Right renal cortex interstitium (tissue), 3 donors: ENCODE results near the gene LRRC74B. TPM values are rescaled to one million over a fixed set of nuclear protein-coding genes. Genes with fewer than 3 reads are reported as not detected.

Source experiments
- DNase-seq, 3 donors: peaks; one replicate each; pipeline ENCODE4 v3.0.0-alpha.2; 2013; ENCODE audit warnings: low read depth in 3 of 3, low spot score in 2 of 3
- polyA plus RNA-seq, 3 donors: library from polyadenylated mRNA; unstranded; fragments of 120-200 nt; gene quantifications; one replicate each; pipeline ENCODE4 v1.2.1, GENCODE V29; 2013; ENCODE audit not compliant: insufficient read length in 3 of 3

The LRRC74B gene
- polyA plus RNA-seq, 3 donors = 0.07 to 0.20 (median 0.11) TPM

DNA sequence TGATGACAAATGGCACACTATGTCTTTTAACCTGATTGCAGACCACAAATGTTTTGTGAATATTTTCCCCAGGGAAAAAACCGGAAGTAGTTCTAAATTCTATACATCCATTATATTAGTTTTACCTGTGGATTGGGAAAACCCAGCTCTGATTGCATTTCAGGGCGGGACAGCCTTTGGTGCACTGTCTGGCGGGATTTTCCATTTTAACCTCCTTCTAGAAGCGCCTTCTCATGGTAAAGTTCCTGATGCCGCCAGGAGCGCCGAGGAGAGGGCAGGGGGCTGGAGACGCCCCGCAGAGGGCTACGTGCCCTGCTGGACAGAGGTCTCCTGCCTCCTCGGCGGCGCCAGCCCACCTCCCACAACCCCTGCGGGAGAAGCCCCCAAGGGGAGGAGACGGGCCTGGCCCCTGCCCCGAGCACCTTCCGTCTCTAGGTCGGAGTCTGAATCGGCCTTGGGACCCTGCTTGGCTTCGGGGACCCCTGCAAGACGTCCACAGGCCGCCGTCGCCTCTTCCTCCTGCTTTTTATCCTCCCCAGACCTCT is 32.0 kb upstream of the LRRC74B start:
- DNase-seq = no peak

DNA sequence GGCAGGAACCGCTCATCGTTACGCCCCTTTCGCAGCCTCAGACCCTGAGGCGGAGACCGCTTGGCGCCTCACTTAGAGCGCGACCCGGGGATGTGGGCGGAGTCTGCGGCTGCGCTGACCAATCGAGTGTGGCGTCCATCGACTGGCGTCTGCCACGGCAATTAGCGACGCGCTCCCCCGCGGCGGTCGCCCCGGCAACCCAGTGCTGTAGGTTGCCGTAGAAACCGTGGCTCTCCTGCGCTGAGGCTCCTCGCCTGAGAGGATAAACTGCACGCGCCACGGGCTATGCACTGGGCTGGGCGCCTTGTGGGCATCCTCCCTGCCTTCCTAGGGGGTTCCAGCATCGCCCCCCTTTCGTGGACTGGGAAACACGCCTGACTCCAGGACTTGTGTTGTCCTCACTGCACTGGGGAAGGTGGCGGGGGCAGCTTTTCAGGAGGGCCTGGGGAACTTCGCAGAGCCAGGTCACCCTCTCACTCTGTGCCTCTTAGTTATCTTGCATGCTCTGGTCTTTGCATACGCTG is 31.5 kb upstream of the LRRC74B start:
- peak; percentile 85 to 89 (median 89) for DNase-seq

DNA sequence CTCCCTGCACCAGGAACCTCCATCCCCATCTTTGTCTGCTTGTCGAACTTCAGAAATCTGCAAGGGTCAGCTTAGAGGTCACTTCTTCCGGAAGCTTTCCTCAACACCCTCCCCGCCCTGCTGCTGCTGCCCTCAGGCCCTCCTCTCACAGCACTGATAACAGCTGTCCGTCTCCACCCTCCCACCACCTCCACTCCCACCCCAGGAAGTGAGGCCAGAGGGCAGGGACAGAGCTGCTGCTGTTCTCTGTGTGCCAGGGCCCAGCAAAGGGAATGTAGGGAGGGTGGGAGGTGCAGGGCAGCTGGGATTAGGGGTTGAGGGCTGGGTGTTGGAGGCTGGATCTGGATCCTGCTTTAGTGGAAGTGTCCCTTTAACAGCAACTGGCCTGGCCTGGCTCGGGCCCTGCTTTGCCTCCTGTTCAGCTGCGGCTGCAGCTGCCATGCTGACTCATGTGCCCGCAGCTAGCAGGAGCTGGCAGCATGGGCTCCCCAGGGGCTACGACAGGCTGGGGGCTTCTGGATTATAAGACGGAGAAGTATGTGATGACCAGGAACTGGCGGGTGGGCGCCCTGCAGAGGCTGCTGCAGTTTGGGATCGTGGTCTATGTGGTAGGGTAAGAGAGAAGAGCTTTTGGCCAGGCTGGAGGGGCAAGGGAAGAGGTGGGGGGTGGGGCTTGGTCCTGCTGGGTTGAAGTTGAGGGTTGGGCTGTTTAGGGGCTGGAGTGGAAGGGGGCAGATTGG is 30.9 kb upstream of the LRRC74B start, which contains the start of gene P2RX6:
P2RX6 (plus strand) TSS at position 440 of the 740 bp plus-strand sequence; CDS start at position 450, 10 bp downstream.
- no peak for DNase-seq

DNA sequence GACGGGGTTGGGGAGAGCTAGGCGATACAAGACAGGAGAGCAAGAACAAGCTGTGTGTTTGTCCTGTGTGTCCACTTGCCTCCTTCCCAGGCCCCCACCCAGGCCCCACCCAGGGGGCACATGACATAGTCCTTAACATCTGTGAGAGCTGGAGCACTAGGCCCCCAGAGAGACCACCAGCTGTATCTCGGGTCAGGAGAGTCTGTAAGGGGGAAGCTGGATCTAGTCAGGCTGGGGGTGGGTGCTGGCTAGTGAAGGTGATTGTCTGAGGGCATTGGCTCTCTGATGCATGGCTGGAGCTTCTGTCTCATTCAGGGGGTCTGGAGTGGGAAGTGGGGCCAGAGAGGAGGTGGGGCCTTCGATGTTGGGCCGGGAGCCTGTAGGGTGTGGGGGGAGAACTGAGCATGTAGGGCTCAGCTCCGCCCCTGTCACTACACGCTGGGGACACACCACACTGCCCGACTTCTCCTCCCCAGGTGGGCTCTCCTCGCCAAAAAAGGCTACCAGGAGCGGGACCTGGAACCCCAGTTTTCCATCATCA is 30.2 kb upstream of the LRRC74B start:
- no peak for DNase-seq

DNA sequence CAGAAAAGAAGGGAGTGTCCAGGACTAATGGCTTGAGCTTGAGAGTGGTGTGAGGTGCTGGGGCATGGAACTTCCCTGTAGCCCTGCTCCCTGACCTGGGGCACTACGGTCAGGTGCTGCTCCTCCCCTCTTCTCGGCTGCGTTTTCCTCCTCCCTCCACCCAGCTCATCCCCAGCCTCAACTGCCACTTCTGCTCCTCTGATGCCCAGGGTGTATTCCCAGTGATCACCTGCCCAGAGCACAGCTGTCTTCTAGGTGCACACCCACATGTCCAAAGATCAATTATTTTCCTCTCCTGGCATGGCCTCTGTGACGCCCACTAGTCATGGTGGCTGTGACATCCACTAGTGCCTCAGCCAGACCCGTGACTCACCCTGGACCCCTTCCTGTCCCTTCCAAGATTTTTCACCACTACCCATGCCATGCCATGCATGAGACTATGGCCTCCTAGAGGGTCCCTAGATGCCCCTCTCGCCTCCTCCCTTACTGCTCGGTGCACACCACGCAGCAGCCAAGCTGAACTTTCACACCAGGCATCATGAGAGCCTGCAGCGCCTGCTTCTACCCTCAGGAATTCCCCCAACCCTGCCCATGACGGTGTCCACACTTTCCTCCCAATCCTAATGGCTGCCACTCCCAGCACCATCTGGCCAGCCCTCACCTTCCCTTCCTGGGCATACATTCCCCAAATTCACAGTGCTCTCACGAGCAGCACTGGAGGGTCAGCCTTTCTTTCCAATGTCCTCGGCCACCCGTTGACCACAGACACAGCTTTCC is 28.9 kb upstream of the LRRC74B start:
- DNase-seq = no peak

DNA sequence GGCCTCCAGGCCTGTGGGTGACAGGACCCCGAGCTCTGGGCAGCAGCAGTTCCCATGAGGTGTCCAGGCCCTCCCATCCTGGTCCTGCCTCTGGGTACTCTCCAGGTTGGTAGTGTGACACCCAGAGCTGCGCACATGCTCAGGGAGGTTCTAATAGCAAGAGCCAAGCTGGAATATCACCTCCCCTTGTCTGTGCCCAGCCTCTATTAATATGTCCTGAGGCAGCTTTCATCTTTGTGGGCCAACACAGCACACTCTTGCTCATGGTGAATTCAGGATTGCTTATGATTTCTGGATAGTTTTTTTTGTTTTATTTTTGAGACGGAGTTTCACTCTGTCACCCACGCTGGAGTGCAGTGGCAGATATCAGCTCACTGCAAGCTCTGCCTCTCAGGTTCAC is 27.4 kb upstream of the LRRC74B start:
- no peak for DNase-seq

DNA sequence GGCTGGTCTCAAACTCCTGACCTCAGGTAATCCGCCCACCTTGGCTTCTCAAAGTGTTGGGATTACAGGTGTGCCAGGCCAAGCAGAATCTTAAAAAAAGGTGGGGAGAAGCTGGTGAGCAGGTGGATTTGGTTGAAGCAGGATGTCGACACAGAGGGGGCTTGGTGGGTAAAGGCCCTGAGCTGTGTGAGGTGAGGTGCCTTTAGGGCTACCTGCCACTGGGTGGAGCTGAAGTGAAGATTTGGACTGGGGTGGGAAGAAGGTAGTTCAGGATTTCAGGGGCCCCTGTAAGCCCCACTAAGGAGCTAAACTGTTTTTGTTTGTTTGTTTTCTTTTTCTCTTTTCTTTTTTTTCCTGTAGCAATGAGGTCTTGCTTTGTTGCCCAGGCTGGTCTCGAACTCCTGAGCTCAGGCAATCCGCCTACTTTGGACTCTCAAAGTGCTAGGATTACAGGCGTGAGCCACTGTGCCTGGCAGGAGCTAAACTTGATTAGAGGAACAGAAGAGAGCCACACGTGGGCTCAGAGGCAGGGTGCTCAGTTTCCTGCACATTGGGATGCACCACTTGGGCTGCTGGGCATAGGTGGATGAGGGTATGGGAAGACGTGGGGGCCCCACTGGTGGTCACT is 24.8 kb upstream of the LRRC74B start:
- no peak for DNase-seq

DNA sequence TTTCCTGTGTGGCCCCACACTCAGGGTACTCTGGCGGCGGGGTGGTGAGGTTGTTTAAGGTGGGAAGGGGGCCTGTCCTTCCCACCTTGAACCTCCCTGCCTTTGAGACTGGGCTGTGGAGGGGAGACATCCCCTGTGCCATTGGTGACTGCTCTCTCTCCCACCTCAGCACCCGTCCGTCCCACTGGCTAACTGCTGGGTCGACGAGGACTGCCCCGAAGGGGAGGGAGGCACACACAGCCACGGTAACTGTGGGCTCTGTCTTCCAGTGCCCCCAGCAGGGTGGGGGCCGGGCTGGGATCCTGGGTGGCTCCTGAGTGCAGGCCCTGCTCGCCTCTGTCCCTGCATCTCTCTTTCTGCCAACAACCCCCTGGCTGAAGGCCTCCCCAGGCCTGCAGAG is 23.2 kb upstream of the LRRC74B start:
- no peak for DNase-seq

DNA sequence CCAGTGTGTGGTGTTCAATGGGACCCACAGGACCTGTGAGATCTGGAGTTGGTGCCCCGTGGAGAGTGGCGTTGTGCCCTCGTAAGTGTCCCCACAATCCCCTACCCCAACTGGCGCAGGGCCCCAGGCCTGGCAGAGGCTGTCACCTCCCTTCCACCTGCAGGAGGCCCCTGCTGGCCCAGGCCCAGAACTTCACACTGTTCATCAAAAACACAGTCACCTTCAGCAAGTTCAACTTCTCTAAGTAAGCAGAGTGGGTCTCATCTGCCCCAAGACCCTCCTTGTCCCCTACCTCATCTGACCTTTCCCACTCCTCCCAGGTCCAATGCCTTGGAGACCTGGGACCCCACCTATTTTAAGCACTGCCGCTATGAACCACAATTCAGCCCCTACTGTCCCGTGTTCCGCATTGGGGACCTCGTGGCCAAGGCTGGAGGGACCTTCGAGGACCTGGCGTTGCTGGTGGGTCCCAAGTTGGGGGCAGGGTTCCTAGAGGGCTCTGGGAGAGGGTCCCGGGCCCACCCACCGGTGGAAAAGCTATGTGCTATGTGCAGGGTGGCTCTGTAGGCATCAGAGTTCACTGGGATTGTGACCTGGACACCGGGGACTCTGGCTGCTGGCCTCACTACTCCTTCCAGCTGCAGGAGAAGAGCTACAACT is 22.7 kb upstream of the LRRC74B start:
- DNase-seq = no peak

DNA sequence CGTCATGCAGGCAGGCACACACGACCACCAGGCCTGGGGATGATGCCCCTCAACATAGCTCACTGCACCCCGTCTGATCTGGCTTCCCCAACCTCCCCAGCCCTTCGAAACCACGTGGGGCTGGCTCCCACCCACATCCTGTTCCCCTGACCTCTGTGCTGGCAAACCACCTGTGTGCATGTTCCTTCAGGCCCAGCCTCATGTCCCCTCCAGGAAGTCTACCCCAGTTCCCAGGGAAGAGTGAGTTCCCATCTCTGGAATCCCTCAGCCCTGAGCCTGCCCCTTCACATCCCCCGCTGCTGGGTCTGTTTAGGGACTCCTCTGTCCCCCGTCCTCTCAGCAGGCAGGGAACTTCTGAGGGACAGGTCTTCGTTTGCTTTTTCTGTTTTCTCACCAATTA is 20.5 kb upstream of the LRRC74B start:
- DNase-seq = no peak

DNA sequence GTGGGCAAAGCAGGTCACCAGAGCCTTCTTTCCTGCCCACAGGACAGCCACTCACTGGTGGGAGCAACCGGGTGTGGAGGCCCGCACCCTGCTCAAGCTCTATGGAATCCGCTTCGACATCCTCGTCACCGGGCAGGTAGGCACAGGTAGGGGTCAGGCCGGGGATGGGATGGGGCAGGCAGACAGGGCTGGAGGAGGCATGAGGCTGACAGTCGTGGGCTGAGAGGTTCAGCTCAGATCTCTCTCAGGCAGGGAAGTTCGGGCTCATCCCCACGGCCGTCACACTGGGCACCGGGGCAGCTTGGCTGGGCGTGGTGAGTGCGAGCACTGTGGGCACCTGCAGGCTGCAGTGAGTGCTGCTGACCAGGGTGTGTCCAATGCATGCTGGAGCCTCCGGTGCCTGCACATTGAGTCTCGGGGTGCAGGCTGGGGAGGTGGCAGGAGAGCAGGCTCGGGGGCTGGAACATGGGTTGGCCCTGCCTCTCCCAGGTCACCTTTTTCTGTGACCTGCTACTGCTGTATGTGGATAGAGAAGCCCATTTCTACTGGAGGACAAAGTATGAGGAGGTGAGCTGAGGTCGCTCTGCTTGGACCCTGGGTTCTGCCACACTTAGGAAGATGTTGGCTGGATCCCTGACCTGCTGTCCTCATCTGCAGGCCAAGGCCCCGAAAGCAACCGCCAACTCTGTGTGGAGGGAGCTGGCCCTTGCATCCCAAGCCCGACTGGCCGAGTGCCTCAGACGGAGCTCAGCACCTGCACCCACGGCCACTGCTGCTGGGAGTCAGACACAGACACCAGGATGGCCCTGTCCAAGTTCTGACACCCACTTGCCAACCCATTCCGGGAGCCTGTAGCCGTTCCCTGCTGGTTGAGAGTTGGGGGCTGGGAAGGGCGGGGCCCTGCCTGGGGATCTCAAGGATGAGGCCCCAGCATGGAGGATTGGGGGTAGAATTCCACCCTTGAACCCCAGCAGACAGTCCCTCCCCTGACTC is 19.7 kb upstream of the LRRC74B start:
- DNase-seq = no peak

DNA sequence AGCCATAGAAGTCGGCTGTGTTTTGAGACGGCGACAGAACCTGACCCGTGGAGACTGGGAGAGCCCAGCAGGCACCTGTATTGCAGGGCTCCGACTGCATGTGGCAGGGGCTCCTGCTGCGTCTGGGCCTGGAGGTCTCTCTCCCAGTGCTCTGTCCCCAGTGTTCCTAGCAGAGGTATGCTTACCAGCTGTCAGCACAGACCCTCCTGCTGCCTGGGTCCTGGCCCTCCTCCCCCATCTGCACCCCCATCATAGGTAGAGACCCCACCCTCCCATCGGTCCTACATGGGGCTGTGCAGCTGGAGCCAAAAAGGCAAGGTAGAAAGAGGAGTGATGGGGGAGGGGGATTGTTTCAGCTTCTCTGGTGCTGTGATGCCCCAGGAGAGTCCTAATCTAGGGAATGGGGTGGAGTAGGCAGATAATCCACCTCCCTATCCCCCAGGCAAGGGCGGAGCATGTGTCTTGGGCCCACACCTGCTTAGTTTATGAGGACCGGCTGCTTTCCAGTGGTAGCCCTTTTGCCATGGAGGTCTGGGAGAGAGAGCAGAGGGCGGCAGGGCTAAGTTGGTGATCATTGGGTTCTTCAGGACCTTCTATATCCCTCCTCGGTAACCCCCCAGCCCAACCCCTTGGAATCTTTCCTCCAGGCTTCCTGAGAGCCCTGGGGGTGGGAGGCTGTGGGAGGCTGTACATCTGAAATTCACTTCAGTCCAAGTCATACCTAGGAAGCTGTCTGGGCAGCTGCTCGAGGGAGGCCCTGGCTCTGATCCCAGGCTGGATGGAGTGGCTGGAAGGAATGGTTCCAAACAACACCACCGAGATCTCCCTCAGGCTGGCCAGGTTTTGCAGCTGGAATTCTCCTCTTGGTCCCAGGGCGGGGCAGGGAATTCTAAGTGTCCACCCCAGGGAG is 18.7 kb upstream of the LRRC74B start:
- DNase-seq = no peak

DNA sequence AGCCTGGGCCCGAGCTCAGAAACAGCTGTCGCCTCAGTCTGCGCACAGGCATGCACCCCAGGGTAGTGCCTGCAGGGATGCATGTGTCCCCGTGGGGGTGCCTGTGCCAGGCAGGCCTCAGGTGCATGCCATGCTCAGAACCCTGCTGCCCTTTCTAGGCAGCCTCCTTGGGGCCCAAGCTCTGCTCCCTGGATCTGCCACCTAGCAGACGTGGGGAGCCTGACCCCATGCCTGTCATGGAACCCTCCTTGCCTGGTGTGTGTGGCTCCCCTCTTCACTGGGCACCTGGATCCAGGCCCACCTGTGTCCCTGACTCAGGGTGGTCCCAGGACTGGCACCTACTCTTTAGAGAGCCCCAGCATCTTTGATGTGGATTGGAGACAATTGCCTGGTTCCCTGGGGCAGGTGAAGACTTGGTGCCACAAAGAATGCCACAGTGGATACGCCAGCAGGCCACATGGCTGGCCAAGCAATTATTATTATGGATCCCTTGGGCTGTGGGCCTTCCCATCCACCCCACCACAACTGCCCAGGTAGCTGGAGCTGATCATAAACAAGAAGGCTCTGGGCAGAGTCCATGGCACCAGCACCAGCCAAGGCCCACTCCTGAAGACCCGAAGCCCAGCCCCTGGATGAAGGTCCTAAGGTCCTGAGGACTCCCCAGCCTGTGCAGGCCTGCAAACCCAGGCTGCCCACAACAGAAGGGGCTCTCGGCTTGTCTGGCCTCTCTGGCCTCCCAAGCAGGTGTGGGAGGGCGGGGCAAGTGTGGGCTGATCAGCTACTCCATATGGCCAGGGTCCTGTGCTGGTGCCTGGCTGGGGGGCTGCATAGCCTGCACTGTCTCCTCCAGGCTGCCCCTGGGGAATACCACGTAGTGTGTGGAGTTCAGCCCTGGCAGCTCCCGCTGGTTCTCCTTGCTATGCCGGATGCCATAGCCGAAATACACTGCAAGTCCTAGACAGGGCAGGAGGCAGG is 17.2 kb upstream of the LRRC74B start:
- no peak for DNase-seq

DNA sequence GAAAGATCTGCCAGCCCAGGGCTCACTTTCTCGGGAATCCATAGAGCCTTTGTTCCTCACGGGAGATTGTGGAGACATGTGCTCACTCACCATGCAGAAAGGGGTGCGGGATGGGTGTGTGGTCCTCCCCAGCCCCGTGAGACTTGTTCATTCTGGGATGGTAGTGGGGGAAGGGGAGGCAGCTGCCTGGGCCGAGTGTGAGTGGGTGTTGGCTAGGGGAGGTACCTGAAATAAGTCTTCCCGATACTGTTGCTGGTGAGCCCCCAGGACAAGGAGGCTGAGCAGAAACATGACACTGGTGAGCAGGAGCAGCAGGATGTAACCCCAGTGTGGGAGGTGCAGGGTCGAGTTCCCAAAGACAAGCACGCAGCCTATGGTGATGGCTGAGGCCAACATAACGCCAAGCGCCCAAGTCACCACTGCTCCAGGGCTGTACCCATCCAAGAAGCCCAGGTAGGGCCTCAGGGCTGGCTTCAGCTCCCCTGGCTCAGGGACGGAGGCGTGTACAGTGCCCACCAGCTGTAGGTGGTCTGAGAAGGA is 16.2 kb upstream of the LRRC74B start:
- no peak for DNase-seq

DNA sequence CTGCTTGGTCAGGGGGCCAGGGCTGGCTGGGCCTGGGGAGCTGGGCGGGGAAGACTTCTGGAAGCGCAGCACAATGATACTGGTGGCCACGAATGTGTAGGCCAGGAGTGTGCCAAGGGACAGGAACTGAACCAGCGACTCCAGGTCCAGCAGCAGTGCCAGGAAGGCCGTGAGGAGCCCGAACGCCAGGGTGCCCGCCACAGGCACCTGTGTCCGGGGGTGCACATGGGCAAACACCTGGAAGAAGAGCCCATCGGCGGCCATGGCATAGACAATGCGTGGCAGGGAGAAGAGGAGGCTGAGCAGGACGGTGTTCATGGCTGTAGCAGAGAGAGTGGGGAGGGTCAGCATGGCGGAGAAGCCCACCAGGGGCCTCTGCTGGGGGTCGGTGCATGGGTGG is 15.7 kb upstream of the LRRC74B start:
- no peak for DNase-seq
